Mucosa of gallbladder (tissue), 1 donor: ENCODE data around the gene ARHGAP20. TPM values are rescaled to one million over a fixed set of nuclear protein-coding genes. Genes with fewer than 3 reads are reported as not detected.
"Not testable (repeated sequence)": the region's sequence is repeated elsewhere in the genome, so short reads cannot be mapped to it uniquely, and the experiment has no call there.

Experiments used
- DNase-seq: peaks from one replicate; pipeline ENCODE4 v3.0.0-alpha.2; 2020; ENCODE audit warnings: low spot score
- total RNA-seq: library from RNA; stranded (reverse); gene quantifications from one replicate; pipeline ENCODE4 v1.2.1, GENCODE V29; 2021
- donor health status: DM: no; HTN: no; CAD: no.

ARHGAP20 gene
- total RNA-seq, 1 donor from 2014 or later: 2.7 TPM

- no peak for DNase-seq
These were observed 8.4 kb upstream of the ARHGAP20 start for GRCh38 chr11:110720431-110721275.

- no peak for DNase-seq
These were observed 4.1 kb upstream of the ARHGAP20 start for GRCh38 chr11:110716361-110716760.

- DNase-seq: no peak
These were observed 3.3 kb upstream of the ARHGAP20 start for GRCh38 chr11:110715541-110715940.

- DNase-seq: no peak
These were observed 1.2 kb upstream of the ARHGAP20 start for GRCh38 chr11:110713449-110713776.

GRCh38 chr11:110712659-110713448 is 617 bp upstream of the ARHGAP20 start:
- peak; percentile 55 for DNase-seq

GRCh38 chr11:110711448-110711775 is 825 bp downstream of the ARHGAP20 start:
- DNase-seq: no peak

- peak; percentile 41 for DNase-seq
These were observed 1.4 kb downstream of the ARHGAP20 start for GRCh38 chr11:110710628-110711381.

- no peak for DNase-seq
These were observed 7.9 kb downstream of the ARHGAP20 start for GRCh38 chr11:110704210-110704864.

- no peak for DNase-seq
These were observed 20.3 kb downstream of the ARHGAP20 start for GRCh38 chr11:110691926-110692325.

GRCh38 chr11:110689306-110689705 is 22.9 kb downstream of the ARHGAP20 start:
- no peak for DNase-seq

GRCh38 chr11:110679323-110679975 is 32.8 kb downstream of the ARHGAP20 start:
- no peak for DNase-seq

- DNase-seq: no peak
These were observed 36.7 kb downstream of the ARHGAP20 start for GRCh38 chr11:110675548-110675947.

- DNase-seq: no peak
These were observed 46.4 kb downstream of the ARHGAP20 start for GRCh38 chr11:110665689-110666465.

GRCh38 chr11:110655967-110656366 is 56.3 kb downstream of the ARHGAP20 start:
- no peak for DNase-seq

GRCh38 chr11:110654456-110654855 is 57.8 kb downstream of the ARHGAP20 start:
- no peak for DNase-seq

- no peak for DNase-seq
These were observed 67.0 kb downstream of the ARHGAP20 start for GRCh38 chr11:110645253-110645652.

- DNase-seq: no peak
These were observed 77.9 kb downstream of the ARHGAP20 start for GRCh38 chr11:110634370-110634769.

- DNase-seq: no peak
These were observed 80.7 kb downstream of the ARHGAP20 start for GRCh38 chr11:110631551-110631950.

GRCh38 chr11:110629594-110629993 is 82.6 kb downstream of the ARHGAP20 start:
- no peak for DNase-seq

- no peak for DNase-seq
These were observed 90.4 kb downstream of the ARHGAP20 start for GRCh38 chr11:110621826-110622225.

GRCh38 chr11:110619366-110619765 is 92.9 kb downstream of the ARHGAP20 start:
- not testable (repeated sequence) for DNase-seq
